Activated CD4-positive, alpha-beta T cell treated with anti-CD3 and anti-CD28 coated beads for 36 hours (primary cell): ENCODE measurements around the gene SLN. TPM values are rescaled to one million over a fixed set of nuclear protein-coding genes. Genes with fewer than 3 reads are reported as not detected.

Source experiments
- ATAC-seq: fragments of 200-7000 bp; cut with Tn5 transposase; one replicate; pipeline ENCODE4 v1.10.0; 2021; ENCODE audit warnings: mild to moderate bottlenecking, moderate library complexity
- CTCF ChIA-PET: fragments of 350-600 bp; sonication (Branson Sonifier 250); formaldehyde crosslinking; loops from one replicate; lab custom pipeline; 2021; ENCODE audit warnings: antibody characterized with exemption; lab: Charles Lee
- POLR2A ChIA-PET: fragments of 350-600 bp; sonication (Branson Sonifier 250); formaldehyde crosslinking; loops from one replicate; lab custom pipeline; 2021; ENCODE audit warnings: antibody characterized with exemption, inconsistent platforms; lab: Charles Lee
- DNase-seq: peaks from one replicate; pipeline ENCODE4 v3.0.0-alpha.2; 2020
- H3K27ac Mint-ChIP-seq: one replicate; pipeline ENCODE4 v1.8.0; 2021; ENCODE audit warnings: mixed read lengths
- H3K27me3 Mint-ChIP-seq: one replicate; pipeline ENCODE4 v1.8.0; 2021; ENCODE audit warnings: mixed read lengths
- H3K36me3 Mint-ChIP-seq: one replicate; pipeline ENCODE4 v1.8.0; 2021; ENCODE audit warnings: low read depth, mixed read lengths
- H3K4me1 Mint-ChIP-seq: one replicate; pipeline ENCODE4 v1.8.0; 2021; ENCODE audit warnings: mixed read lengths
- H3K4me3 Mint-ChIP-seq: one replicate; pipeline ENCODE4 v1.8.0; 2021; ENCODE audit warnings: mild to moderate bottlenecking, moderate library complexity, mixed read lengths
- H3K9me3 Mint-ChIP-seq: one replicate; pipeline ENCODE4 v1.8.0; 2021; ENCODE audit warnings: low read depth, mixed read lengths
- intact Hi-C, 2 experiments: fragments of 100-400 bp; cut with DNase I in 1 of 2; cut with micrococcal nuclease in 1 of 2; formaldehyde crosslinking; loops; one replicate each; pipeline versions ENCODE4 v1.14.2 to v1.15.1; 2022 to 2024; cut with DNase I, micrococcal nuclease
- total RNA-seq, 2 experiments: library from RNA; stranded (reverse); gene quantifications; one replicate each; pipeline ENCODE4 v1.2.3, GENCODE V29; 2021

SLN gene
- total RNA-seq, 2 experiments from 2014 or later, result not detected

GRCh38 chr11:107661656-107662055 lies 50.2 kb downstream of the SLN start:
- no peaks in the 10 kb centered on the region for H3K9me3 Mint-ChIP-seq
- H3K27me3 Mint-ChIP-seq, result peaks cover 11% of the 10 kb centered on the region
- intact Hi-C loops, result no loop called here
- no peak overlapping the region for H3K4me3 Mint-ChIP-seq
- H3K27ac Mint-ChIP-seq, result no peak overlapping the region
- CTCF ChIA-PET, result interaction anchor here (1.9 kb wide), 1 partner anchor 10 kb away, joined by 4 read pairs; no protein-coding TSS in a partner anchor
- ATAC-seq (no peak), DNase-seq (no peak)
- H3K4me1 Mint-ChIP-seq, result no peaks in the 10 kb centered on the region
- H3K36me3 Mint-ChIP-seq, result no peaks in the 10 kb centered on the region
- POLR2A ChIA-PET, result no interaction called here

- ChIA-PET POLR2A (no interaction called here), CTCF (no interaction called here)
- no peak for ATAC-seq
- H3K27ac Mint-ChIP-seq, result no peak overlapping the region
- no peaks in the 10 kb centered on the region for H3K9me3 Mint-ChIP-seq
- H3K4me1 Mint-ChIP-seq, result no peaks in the 10 kb centered on the region
- intact Hi-C loops, result no loop called here
- H3K4me3 Mint-ChIP-seq, result no peak overlapping the region
- H3K36me3 Mint-ChIP-seq, result no peaks in the 10 kb centered on the region
- H3K27me3 Mint-ChIP-seq, result peaks cover 11% of the 10 kb centered on the region
- DNase-seq, result no peak
Observed at GRCh38 chr11:107660066-107660465, 51.8 kb downstream of the SLN start.

- intact Hi-C loops, result no loop called here
- Mint-ChIP-seq H3K4me1 (no peaks in the 10 kb centered on the region), H3K27ac (no peak overlapping the region), H3K36me3 (no peaks in the 10 kb centered on the region), H3K4me3 (no peak overlapping the region), H3K9me3 (no peaks in the 10 kb centered on the region), H3K27me3 (peaks cover 8% of the 10 kb centered on the region)
- no peak for DNase-seq
- ChIA-PET CTCF (interaction anchor here (0.6 to 1.0 kb wide), 2 partner anchors 39 to 186 kb away, joined by 3 read pairs; no protein-coding TSS in a partner anchor), POLR2A (no interaction called here)
- ATAC-seq, result no peak
Observed at GRCh38 chr11:107659310-107659709, 52.5 kb downstream of the SLN start.

Other genes with a start within 250 kb of the SLN start
- 10 to 100 TPM; 11.4 to 12.6 TPM for gene ALKBH8, start 146.3 kb downstream of the SLN start, total RNA-seq
- not detected for gene ELMOD1, start 120.9 kb downstream of the SLN start, total RNA-seq
- 10 to 100 TPM; 24.5 to 25.5 TPM for gene SLC35F2, start 146.7 kb upstream of the SLN start, total RNA-seq
- under 1 TPM; 0.12 to 0.16 TPM for gene RAB39A, start 216.4 kb upstream of the SLN start, total RNA-seq